NB4 (cell line): ENCODE results near the gene ERFL.

Experiments used
- DNase-seq: peaks from one replicate; pipeline ENCODE4 v3.0.0; 2010; ENCODE audit warnings: low read depth
- H3K4me3 ChIP-seq: one replicate; pipeline ENCODE4 v1.5.1; 2011; ENCODE audit warnings: mild to moderate bottlenecking, low read depth, low read length, moderate library complexity
- MAX ChIP-seq: IDR thresholded peaks from 2 replicates; pipeline ENCODE4 v1.6.1; 2011; ENCODE audit warnings: low read depth, low read length
- MYC ChIP-seq: IDR thresholded peaks from 2 replicates; pipeline ENCODE4 v1.6.1; 2011; ENCODE audit warnings: low read depth, low read length
- POLR2A ChIP-seq: IDR thresholded peaks from 2 replicates; pipeline ENCODE4 v1.6.1; 2011; ENCODE audit warnings: mild to moderate bottlenecking; ENCODE audit not compliant: insufficient read length; ENCODE audit errors: extremely low read depth
- TF ChIP-seq, protein P1 (sequence below): IDR thresholded peaks from one replicate; pipeline ENCODE4 v1.5.1; 2012; ENCODE audit warnings: low read depth, low read length

Gene ERFL

GRCh38 chr19:41929536-41930071, 1.4 kb upstream of the ERFL start:
- no peak overlapping the region for H3K4me3 ChIP-seq
- TF ChIP-seq MAX (no peak), POLR2A (no peak), MYC (no peak)
- TF ChIP-seq, protein P1, sequence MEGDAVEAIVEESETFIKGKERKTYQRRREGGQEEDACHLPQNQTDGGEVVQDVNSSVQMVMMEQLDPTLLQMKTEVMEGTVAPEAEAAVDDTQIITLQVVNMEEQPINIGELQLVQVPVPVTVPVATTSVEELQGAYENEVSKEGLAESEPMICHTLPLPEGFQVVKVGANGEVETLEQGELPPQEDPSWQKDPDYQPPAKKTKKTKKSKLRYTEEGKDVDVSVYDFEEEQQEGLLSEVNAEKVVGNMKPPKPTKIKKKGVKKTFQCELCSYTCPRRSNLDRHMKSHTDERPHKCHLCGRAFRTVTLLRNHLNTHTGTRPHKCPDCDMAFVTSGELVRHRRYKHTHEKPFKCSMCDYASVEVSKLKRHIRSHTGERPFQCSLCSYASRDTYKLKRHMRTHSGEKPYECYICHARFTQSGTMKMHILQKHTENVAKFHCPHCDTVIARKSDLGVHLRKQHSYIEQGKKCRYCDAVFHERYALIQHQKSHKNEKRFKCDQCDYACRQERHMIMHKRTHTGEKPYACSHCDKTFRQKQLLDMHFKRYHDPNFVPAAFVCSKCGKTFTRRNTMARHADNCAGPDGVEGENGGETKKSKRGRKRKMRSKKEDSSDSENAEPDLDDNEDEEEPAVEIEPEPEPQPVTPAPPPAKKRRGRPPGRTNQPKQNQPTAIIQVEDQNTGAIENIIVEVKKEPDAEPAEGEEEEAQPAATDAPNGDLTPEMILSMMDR: no peak
- no peak for DNase-seq

GRCh38 chr19:41928754-41929535, 696 bp upstream of the ERFL start:
- TF ChIP-seq MAX (no peak), POLR2A (no peak), MYC (no peak)
- TF ChIP-seq, protein P1: no peak
- H3K4me3 ChIP-seq: no peak overlapping the region
- peak; percentile 26 for DNase-seq

DNA sequence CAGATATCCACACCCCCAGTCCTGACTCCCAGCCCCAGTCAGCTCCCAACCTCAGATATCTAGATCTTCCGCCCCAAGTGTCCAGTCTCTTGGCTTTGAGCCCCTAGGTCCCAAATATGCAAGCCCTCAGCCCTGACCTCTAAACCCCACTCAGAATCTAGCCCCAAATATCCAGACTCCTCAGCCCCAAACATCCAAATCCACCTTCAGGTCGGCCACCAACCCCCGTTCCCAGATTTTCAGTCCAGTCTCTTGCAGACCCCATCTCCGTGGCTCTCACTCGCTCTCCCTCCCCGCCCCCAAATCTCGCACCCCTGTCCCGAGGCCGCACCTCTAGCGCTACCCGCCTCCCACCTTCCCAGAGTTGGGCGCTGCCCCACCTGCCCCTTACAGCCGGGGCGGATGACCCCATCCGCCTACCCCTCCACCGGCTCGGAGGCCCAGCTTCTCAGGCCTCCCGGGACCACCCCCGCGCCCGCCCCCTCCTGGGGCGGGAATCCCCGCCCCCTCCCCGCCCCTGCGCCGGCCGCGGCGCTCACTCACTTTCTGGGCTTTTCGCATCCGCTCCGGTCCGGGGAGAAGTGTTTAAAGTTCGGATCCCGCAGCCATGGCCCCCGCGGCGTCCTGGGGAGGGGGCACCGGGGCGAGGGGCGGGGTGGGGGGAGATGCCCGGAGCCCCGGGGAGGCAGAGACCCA, 604 bp downstream of the ERFL start:
- no peak overlapping the region for H3K4me3 ChIP-seq
- no peak for DNase-seq
- TF ChIP-seq, protein P1: no peak
- TF ChIP-seq MYC: no peak

- no peak for DNase-seq
- TF ChIP-seq, protein P1: no peak
- no peak for TF ChIP-seq MYC
- no peak for TF ChIP-seq POLR2A
- TF ChIP-seq MAX: no peak
- H3K4me3 ChIP-seq: no peak overlapping the region
Observed at GRCh38 chr19:41926763-41927496, 1.3 kb downstream of the ERFL start.

DNA sequence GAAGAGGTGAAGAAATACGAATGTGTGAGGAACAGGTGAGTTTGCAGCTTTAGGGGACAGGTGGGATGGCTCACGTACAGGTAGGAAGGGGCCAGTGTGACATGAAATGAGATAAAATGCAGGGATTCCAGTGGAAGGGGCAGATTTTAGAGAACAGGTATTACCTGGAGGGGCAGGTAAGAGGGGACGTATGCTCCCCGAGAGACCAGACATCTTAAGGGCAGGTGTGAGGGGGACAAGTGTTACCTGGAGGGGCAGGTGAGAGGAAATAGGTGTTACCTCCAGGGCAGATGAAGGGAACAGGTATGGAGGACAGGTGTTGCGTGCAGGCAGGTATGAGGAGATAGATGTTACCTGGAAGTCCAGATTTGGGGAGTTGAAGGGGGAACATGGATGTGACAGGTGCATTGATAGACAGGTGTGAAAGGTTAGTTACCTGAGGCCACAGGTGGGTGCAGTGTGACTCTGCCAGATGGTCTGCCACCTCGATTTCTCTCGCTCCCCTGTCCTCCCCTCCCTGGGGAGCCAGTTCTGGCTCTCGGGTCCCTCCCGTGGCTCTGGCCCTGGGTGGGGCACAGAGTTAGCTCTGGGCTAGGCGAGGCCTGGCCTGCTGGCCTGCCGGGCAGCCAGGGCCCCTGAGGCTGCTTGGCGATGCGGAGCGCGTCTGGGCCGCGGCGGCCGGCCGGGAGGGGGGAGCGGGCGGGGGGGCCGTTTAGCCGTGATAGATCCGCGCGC, 2.1 kb downstream of the ERFL start:
- no peak overlapping the region for H3K4me3 ChIP-seq
- TF ChIP-seq MAX (no peak), MYC (no peak), POLR2A (no peak)
- TF ChIP-seq, protein P1: no peak
- no peak for DNase-seq
